ENCODE measurements around the gene TRIM75.
"Not testable (repeated sequence)": the region's sequence is repeated elsewhere in the genome, so short reads cannot be mapped to it uniquely, and the experiment has no call there.

Gene TRIM75

GRCh38 chr4:165053645-165054044 lies at the start of gene TRIM75:
TRIM75 (plus strand) TSS chr4:165053866; CDS start chr4:165059148, 5,282 bp downstream.
- DNase-seq (ENCODE audit: low read depth in 1 of 2, low spot score in 1 of 2): no peak

- DNase-seq (ENCODE audit: low read depth in 1 of 2, low spot score in 1 of 2): no peak
Measured at GRCh38 chr4:165005352-165005925, 48.2 kb upstream of the TRIM75 start.

GRCh38 chr4:165006456-165006855 lies 47.2 kb upstream of the TRIM75 start:
- no peak for DNase-seq (ENCODE audit: low read depth in 1 of 2, low spot score in 1 of 2)

- no peak for DNase-seq (ENCODE audit: low read depth in 1 of 2, low spot score in 1 of 2)
Measured at GRCh38 chr4:165006886-165007285, 46.8 kb upstream of the TRIM75 start.

GRCh38 chr4:165009493-165010227 lies 44.0 kb upstream of the TRIM75 start:
- no peak for DNase-seq (ENCODE audit: low read depth in 1 of 2, low spot score in 1 of 2)

GRCh38 chr4:165010487-165010886 lies 43.2 kb upstream of the TRIM75 start:
- DNase-seq (ENCODE audit: low read depth in 1 of 2, low spot score in 1 of 2): no peak

GRCh38 chr4:165010991-165011390 lies 42.7 kb upstream of the TRIM75 start:
- no peak for DNase-seq (ENCODE audit: low read depth in 1 of 2, low spot score in 1 of 2)

- DNase-seq (ENCODE audit: low read depth in 1 of 2, low spot score in 1 of 2): no peak
Measured at GRCh38 chr4:165011403-165011802, 42.3 kb upstream of the TRIM75 start.

GRCh38 chr4:165013691-165014090 lies 40.0 kb upstream of the TRIM75 start:
- no peak for DNase-seq (ENCODE audit: low read depth in 1 of 2, low spot score in 1 of 2)

GRCh38 chr4:165016971-165017370 lies 36.7 kb upstream of the TRIM75 start:
- no peak for DNase-seq (ENCODE audit: low read depth in 1 of 2, low spot score in 1 of 2)

- not testable (repeated sequence) for DNase-seq (ENCODE audit: low read depth in 1 of 2, low spot score in 1 of 2)
Measured at GRCh38 chr4:165019995-165020394, 33.7 kb upstream of the TRIM75 start.

- not testable (repeated sequence) for DNase-seq (ENCODE audit: low read depth in 1 of 2, low spot score in 1 of 2)
Measured at GRCh38 chr4:165025782-165026181, 27.9 kb upstream of the TRIM75 start.

- DNase-seq (ENCODE audit: low read depth in 1 of 2, low spot score in 1 of 2): no peak
Measured at GRCh38 chr4:165027762-165028402, 25.8 kb upstream of the TRIM75 start.

GRCh38 chr4:165031436-165032211 lies 22.0 kb upstream of the TRIM75 start, which contains the start of gene TRIM60:
TRIM60 (plus strand) TSS chr4:165031999; CDS start chr4:165040073, 8,074 bp downstream.
- DNase-seq (ENCODE audit: low read depth in 1 of 2, low spot score in 1 of 2): no peak

- no peak for DNase-seq (ENCODE audit: low read depth in 1 of 2, low spot score in 1 of 2)
Measured at GRCh38 chr4:165048170-165048569, 5.5 kb upstream of the TRIM75 start.

GRCh38 chr4:165052627-165053026 lies 1.0 kb upstream of the TRIM75 start:
- no peak for DNase-seq (ENCODE audit: low read depth in 1 of 2, low spot score in 1 of 2)

GRCh38 chr4:165055601-165056000 lies 1.9 kb downstream of the TRIM75 start:
- DNase-seq (ENCODE audit: low read depth in 1 of 2, low spot score in 1 of 2): no peak

GRCh38 chr4:165058666-165059065 lies 5.0 kb downstream of the TRIM75 start:
- no peak for DNase-seq (ENCODE audit: low read depth in 1 of 2, low spot score in 1 of 2)

GRCh38 chr4:165059386-165059785 lies 5.7 kb downstream of the TRIM75 start:
- no peak for DNase-seq (ENCODE audit: low read depth in 1 of 2, low spot score in 1 of 2)

- DNase-seq (ENCODE audit: low read depth in 1 of 2, low spot score in 1 of 2): no peak
Measured at GRCh38 chr4:165060938-165061337, 7.3 kb downstream of the TRIM75 start.

- DNase-seq (ENCODE audit: low read depth in 1 of 2, low spot score in 1 of 2): no peak
Measured at GRCh38 chr4:165070560-165070959, 16.9 kb downstream of the TRIM75 start.
